Stomach (tissue), 4 donors: ENCODE results near the gene ASCL2.

Experiments
- CTCF ChIP-seq, 7 experiments: fragments of 450-650 bp in 4 of 7; fragments of 200-600 bp in 3 of 7; sonication (generic) in 3 of 7; IDR thresholded peaks; one replicate each; pipeline ENCODE4 v1.5.1; 2016 to 2019; ENCODE audit warnings: antibody characterized with exemption in 7 of 7, control low read depth in 2 of 7, mild to moderate bottlenecking in 1 of 7
- POLR2AphosphoS5 ChIP-seq, 3 donors: sonication (generic); formaldehyde crosslinking; IDR thresholded peaks; one replicate each; pipeline ENCODE4 v1.6.1; 2016; ENCODE audit warnings: antibody characterized with exemption in 3 of 3

- TF ChIP-seq CTCF (IDR thresholded peaks at IDR 0.05) (no peak), POLR2AphosphoS5 (IDR thresholded peaks at IDR 0.05) (no peak)
These were observed 22.1 kb downstream of the ASCL2 start for GRCh38 chr11:2248242-2248641.
